ENCODE data around the gene HSPBP1.

HSPBP1 gene

GRCh38 chr19:55311797-55312196, 31.9 kb upstream of the HSPBP1 start:
- no peaks in the 10 kb centered on the region for H3K4me1 ChIP-seq (ENCODE audit: insufficient read depth, low read length)
- H3K9ac ChIP-seq (ENCODE audit: low read depth, low read length) = no peak overlapping the region
- no peaks in the 10 kb centered on the region for H3K9me3 ChIP-seq (ENCODE audit: control insufficient read depth, insufficient read depth, low read length)
- H3K36me3 ChIP-seq (ENCODE audit: insufficient read depth, low read length) = peaks cover 3% of the 10 kb centered on the region; the same call in 1 of the 2 replicates

- Histone ChIP-seq H3K36me3 (ENCODE audit: insufficient read depth, low read length) (peaks cover 7% of the 10 kb centered on the region; the same call in 1 of the 2 replicates), H3K9ac (ENCODE audit: low read depth, low read length) (no peak overlapping the region), H3K4me1 (ENCODE audit: insufficient read depth, low read length) (no peaks in the 10 kb centered on the region), H3K9me3 (ENCODE audit: control insufficient read depth, insufficient read depth, low read length) (no peaks in the 10 kb centered on the region)
Measured at GRCh38 chr19:55311397-55311796, 31.5 kb upstream of the HSPBP1 start.

GRCh38 chr19:55310498-55310897, 30.6 kb upstream of the HSPBP1 start:
- peaks cover 9% of the 10 kb centered on the region; the same call in 1 of the 2 replicates for H3K36me3 ChIP-seq (ENCODE audit: insufficient read depth, low read length)
- H3K4me1 ChIP-seq (ENCODE audit: insufficient read depth, low read length) = no peaks in the 10 kb centered on the region; the same call in 1 of the 2 replicates
- no peak overlapping the region for H3K9ac ChIP-seq (ENCODE audit: low read depth, low read length)
- H3K9me3 ChIP-seq (ENCODE audit: control insufficient read depth, insufficient read depth, low read length) = no peaks in the 10 kb centered on the region

- peaks cover 3% of the 10 kb centered on the region for H3K4me1 ChIP-seq (ENCODE audit: insufficient read depth, low read length)
- H3K9me3 ChIP-seq (ENCODE audit: control insufficient read depth, insufficient read depth, low read length) = no peaks in the 10 kb centered on the region
- H3K36me3 ChIP-seq (ENCODE audit: insufficient read depth, low read length) = peaks cover 9% of the 10 kb centered on the region; the same call in 1 of the 2 replicates
- no peak overlapping the region for H3K9ac ChIP-seq (ENCODE audit: low read depth, low read length)
Measured at GRCh38 chr19:55309448-55309847, 29.5 kb upstream of the HSPBP1 start.

GRCh38 chr19:55308281-55308680, 28.4 kb upstream of the HSPBP1 start:
- no peak overlapping the region for H3K9ac ChIP-seq (ENCODE audit: low read depth, low read length)
- peaks cover 3% of the 10 kb centered on the region for H3K4me1 ChIP-seq (ENCODE audit: insufficient read depth, low read length)
- peaks cover 9% of the 10 kb centered on the region; the same call in 1 of the 2 replicates for H3K36me3 ChIP-seq (ENCODE audit: insufficient read depth, low read length)
- no peaks in the 10 kb centered on the region for H3K9me3 ChIP-seq (ENCODE audit: control insufficient read depth, insufficient read depth, low read length)

- no peaks in the 10 kb centered on the region for H3K9me3 ChIP-seq (ENCODE audit: control insufficient read depth, insufficient read depth, low read length)
- H3K9ac ChIP-seq (ENCODE audit: low read depth, low read length) = no peak overlapping the region
- peaks cover 3% of the 10 kb centered on the region for H3K4me1 ChIP-seq (ENCODE audit: insufficient read depth, low read length)
- H3K36me3 ChIP-seq (ENCODE audit: insufficient read depth, low read length) = peaks cover 9% of the 10 kb centered on the region; the same call in 1 of the 2 replicates
Measured at GRCh38 chr19:55306712-55307111, 26.8 kb upstream of the HSPBP1 start.

- H3K9me3 ChIP-seq (ENCODE audit: control insufficient read depth, insufficient read depth, low read length) = no peaks in the 10 kb centered on the region
- peaks cover 9% of the 10 kb centered on the region; the same call in 1 of the 2 replicates for H3K36me3 ChIP-seq (ENCODE audit: insufficient read depth, low read length)
- peaks cover 6% of the 10 kb centered on the region for H3K4me1 ChIP-seq (ENCODE audit: insufficient read depth, low read length)
- H3K9ac ChIP-seq (ENCODE audit: low read depth, low read length) = no peak overlapping the region
Measured at GRCh38 chr19:55305983-55306562, 26.2 kb upstream of the HSPBP1 start.

GRCh38 chr19:55305491-55305890, 25.6 kb upstream of the HSPBP1 start:
- peaks cover 9% of the 10 kb centered on the region; the same call in 1 of the 2 replicates for H3K36me3 ChIP-seq (ENCODE audit: insufficient read depth, low read length)
- no peak overlapping the region for H3K9ac ChIP-seq (ENCODE audit: low read depth, low read length)
- H3K9me3 ChIP-seq (ENCODE audit: control insufficient read depth, insufficient read depth, low read length) = no peaks in the 10 kb centered on the region
- H3K4me1 ChIP-seq (ENCODE audit: insufficient read depth, low read length) = peaks cover 6% of the 10 kb centered on the region

GRCh38 chr19:55304980-55305379, 25.1 kb upstream of the HSPBP1 start:
- 0 out of 2 replicates have a peak, but pooled peaks cover 9% of the 10 kb centered on the region for H3K36me3 ChIP-seq (ENCODE audit: insufficient read depth, low read length)
- peaks cover 6% of the 10 kb centered on the region for H3K4me1 ChIP-seq (ENCODE audit: insufficient read depth, low read length)

GRCh38 chr19:55304279-55304978, 24.5 kb upstream of the HSPBP1 start:
- H3K36me3 ChIP-seq (ENCODE audit: insufficient read depth, low read length) = 0 out of 2 replicates have a peak, but pooled peaks cover 9% of the 10 kb centered on the region
- peaks cover 6% of the 10 kb centered on the region for H3K4me1 ChIP-seq (ENCODE audit: insufficient read depth, low read length)
- no peaks in the 10 kb centered on the region for H3K9me3 ChIP-seq (ENCODE audit: control insufficient read depth, insufficient read depth, low read length)
- no peak overlapping the region for H3K9ac ChIP-seq (ENCODE audit: low read depth, low read length)

More at GRCh38 chr19:55304980-55305379, 25.1 kb upstream of the HSPBP1 start:
- H3K9ac ChIP-seq (ENCODE audit: low read depth, low read length) = no peak overlapping the region
- H3K9me3 ChIP-seq (ENCODE audit: control insufficient read depth, insufficient read depth, low read length) = no peaks in the 10 kb centered on the region

GRCh38 chr19:55303477-55303876, 23.6 kb upstream of the HSPBP1 start:
- Histone ChIP-seq H3K4me1 (ENCODE audit: insufficient read depth, low read length) (peaks cover 6% of the 10 kb centered on the region), H3K36me3 (ENCODE audit: insufficient read depth, low read length) (0 out of 2 replicates have a peak, but pooled peaks cover 9% of the 10 kb centered on the region), H3K9ac (ENCODE audit: low read depth, low read length) (no peak overlapping the region)

GRCh38 chr19:55302318-55302703, 22.4 kb upstream of the HSPBP1 start:
- H3K36me3 ChIP-seq (ENCODE audit: insufficient read depth, low read length) = 0 out of 2 replicates have a peak, but pooled peaks cover 9% of the 10 kb centered on the region
- H3K9me3 ChIP-seq (ENCODE audit: control insufficient read depth, insufficient read depth, low read length) = no peaks in the 10 kb centered on the region
- peaks cover 6% of the 10 kb centered on the region for H3K4me1 ChIP-seq (ENCODE audit: insufficient read depth, low read length)
- H3K9ac ChIP-seq (ENCODE audit: low read depth, low read length) = no peak overlapping the region

More at GRCh38 chr19:55303477-55303876, 23.6 kb upstream of the HSPBP1 start:
- no peaks in the 10 kb centered on the region for H3K9me3 ChIP-seq (ENCODE audit: control insufficient read depth, insufficient read depth, low read length)

GRCh38 chr19:55301459-55302317, 21.8 kb upstream of the HSPBP1 start:
- Histone ChIP-seq H3K9ac (ENCODE audit: low read depth, low read length) (peak overlapping the region; percentile 52; the same call in 1 of the 2 replicates), H3K4me1 (ENCODE audit: insufficient read depth, low read length) (peaks cover 6% of the 10 kb centered on the region), H3K36me3 (ENCODE audit: insufficient read depth, low read length) (0 out of 2 replicates have a peak, but pooled peaks cover 5% of the 10 kb centered on the region), H3K9me3 (ENCODE audit: control insufficient read depth, insufficient read depth, low read length) (no peaks in the 10 kb centered on the region)

GRCh38 chr19:55300886-55301458, 21.1 kb upstream of the HSPBP1 start:
- no peaks in the 10 kb centered on the region; the same call in 1 of the 2 replicates for H3K36me3 ChIP-seq (ENCODE audit: insufficient read depth, low read length)
- no peaks in the 10 kb centered on the region for H3K9me3 ChIP-seq (ENCODE audit: control insufficient read depth, insufficient read depth, low read length)
- H3K9ac ChIP-seq (ENCODE audit: low read depth, low read length) = peak overlapping the region; percentile 52; the same call in 1 of the 2 replicates
- H3K4me1 ChIP-seq (ENCODE audit: insufficient read depth, low read length) = peaks cover 6% of the 10 kb centered on the region

All from ES-I3 (cell line).